GM19025 (cell line): ENCODE data around the gene HS3ST3A1.
"Not testable (repeated sequence)": the region's sequence is repeated elsewhere in the genome, so short reads cannot be mapped to it uniquely, and the experiment has no call there.

Experiments used
- ATAC-seq: cut with Tn5 transposase; IDR thresholded peaks from one replicate; pipeline ENCODE4 v1.9.1; 2021; ENCODE audit warnings: mild to moderate bottlenecking, low read depth, moderate library complexity; ENCODE audit not compliant: unreplicated experiment

The HS3ST3A1 gene

GRCh38 chr17:13576661-13577526 is 24.8 kb downstream of the HS3ST3A1 start:
- ATAC-seq: no peak

DNA sequence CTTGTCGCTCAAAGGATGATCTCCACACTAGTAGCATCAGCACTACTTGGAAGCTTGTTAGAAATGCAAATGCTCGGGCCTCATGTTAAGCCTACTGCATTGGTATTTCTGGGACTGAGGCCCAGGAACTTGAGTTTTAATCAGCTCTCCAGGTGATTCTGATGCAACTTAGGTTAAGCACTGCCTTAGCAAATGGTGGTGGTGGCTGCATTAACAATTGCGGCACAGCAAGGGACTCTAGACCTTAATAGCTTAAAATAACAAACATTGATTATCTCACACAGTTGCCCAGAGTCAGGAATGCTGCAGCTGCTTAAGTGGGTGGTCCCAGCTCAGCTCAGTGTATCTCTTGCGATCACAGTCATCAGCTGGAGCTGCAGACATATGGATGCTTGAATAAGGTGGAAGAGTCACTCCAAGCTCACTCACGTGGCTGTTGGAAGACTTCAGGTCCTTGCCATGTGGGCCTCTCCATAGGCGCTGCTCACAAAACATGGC is 25.8 kb downstream of the HS3ST3A1 start:
- ATAC-seq: no peak

- ATAC-seq: no peak
These were observed 26.3 kb downstream of the HS3ST3A1 start for GRCh38 chr17:13575466-13575865.

GRCh38 chr17:13572581-13572980 is 29.1 kb downstream of the HS3ST3A1 start:
- no peak for ATAC-seq

GRCh38 chr17:13569398-13570123 is 32.2 kb downstream of the HS3ST3A1 start:
- ATAC-seq: no peak

- no peak for ATAC-seq
These were observed 32.9 kb downstream of the HS3ST3A1 start for GRCh38 chr17:13568582-13569397.

- ATAC-seq: no peak
These were observed 37.9 kb downstream of the HS3ST3A1 start for GRCh38 chr17:13563866-13564265.

DNA sequence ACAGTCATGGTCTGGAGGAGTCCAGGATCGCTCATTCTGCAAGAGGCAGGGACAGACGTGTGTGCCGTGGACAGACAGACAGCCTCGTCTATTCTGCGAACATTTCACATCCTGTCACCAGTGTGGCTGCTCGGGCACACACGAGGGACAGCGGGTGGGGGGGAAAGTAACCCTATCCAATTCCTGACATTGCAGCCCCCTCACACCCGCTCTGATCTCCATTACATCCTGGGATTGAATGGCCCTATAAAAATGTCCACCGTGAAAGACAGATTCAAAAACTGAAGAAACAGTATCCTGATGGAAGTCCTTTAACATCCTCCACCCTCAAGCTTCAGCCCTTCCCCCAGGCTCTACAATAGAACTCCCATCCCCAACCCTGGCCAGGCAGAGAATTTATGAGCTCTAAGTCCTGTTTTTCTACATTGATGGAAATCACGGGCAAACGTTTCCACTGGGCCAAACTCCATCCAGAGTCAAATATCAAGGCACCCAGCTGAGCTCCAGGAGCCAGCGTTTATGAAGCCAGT is 39.4 kb downstream of the HS3ST3A1 start:
- no peak for ATAC-seq

- ATAC-seq: no peak
These were observed 40.0 kb downstream of the HS3ST3A1 start for GRCh38 chr17:13561606-13562270.

DNA sequence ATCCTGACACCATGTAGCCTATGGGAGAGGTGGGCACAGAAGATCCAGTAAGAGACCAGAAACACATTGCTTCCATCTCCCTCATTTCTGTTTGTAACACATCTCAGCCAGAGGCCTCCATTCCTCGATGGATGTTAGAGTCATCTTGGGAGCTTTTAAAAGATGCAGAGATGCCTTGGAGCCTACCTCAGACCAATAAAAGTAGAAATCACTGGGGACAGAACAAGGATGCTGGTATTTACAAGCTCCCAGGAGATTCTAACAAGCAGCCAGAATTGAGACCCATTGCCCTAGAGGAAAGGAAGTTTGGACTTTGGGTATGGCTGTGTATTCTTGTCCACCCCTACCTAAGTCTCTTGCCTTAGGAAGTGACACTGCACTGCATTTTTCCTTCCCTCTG is 40.8 kb downstream of the HS3ST3A1 start:
- no peak for ATAC-seq

- no peak for ATAC-seq
These were observed 43.1 kb downstream of the HS3ST3A1 start for GRCh38 chr17:13558588-13558987.

GRCh38 chr17:13557077-13557476 is 44.7 kb downstream of the HS3ST3A1 start:
- ATAC-seq: no peak

GRCh38 chr17:13554231-13554630 is 47.5 kb downstream of the HS3ST3A1 start:
- no peak for ATAC-seq

DNA sequence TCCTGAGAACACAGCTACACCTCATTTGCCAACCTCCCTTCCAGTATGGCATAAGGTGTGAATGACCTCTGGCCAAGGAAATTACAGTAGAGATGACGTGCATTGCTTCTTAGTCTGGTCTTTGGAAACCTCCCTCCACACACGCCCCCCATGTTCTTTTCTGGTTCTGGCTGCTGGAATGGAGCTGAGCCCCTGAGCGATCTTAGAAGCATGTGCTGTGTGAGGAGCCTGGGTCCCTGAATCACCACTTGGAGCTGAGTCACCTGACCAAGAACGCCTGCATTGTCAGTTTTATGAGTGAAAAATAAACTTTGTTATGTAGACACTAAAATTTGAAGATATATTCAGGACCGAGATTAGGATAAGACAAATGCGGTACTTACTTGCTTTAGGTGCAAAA is 51.4 kb downstream of the HS3ST3A1 start:
- ATAC-seq: no peak

DNA sequence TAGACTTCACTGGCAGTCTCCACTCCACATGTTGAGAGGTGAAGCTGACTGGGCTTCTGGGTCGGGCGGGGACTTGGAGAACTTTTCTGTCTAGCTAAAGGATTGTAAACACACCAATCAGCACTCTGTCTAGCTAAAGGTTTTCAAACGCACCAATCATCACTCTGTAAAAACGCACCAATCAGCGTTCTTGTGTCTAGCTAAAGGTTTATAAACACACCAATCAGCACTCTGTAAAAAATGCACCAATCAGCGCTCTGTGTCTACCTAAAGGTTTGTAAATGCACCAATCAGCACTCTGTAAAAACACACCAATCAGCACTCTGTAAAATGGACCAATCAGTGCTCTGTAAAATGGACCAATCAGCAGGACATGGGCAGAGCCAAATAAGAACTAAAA is 53.2 kb downstream of the HS3ST3A1 start:
- ATAC-seq: not testable (repeated sequence)

- ATAC-seq: no peak
These were observed 54.9 kb downstream of the HS3ST3A1 start for GRCh38 chr17:13546851-13547250.

DNA sequence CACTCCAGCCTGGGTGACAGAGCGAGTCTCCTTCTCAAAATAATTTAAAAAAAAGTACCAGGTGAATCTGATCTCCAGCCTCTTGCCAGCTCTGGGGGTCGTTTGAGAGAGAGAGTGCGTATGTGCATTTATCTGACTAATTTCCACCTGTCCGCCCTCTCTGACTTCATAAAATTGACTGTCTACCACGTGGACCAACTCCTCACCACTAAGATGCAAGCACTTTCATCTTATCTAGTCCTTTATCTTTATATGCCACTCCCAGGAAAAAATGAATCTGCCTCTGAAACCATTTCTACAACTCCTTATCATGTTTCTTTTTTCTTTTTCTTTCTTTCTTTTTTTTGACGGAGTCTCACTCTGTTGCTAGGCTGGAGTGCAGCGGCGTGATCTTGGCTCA is 55.8 kb downstream of the HS3ST3A1 start:
- ATAC-seq: no peak

DNA sequence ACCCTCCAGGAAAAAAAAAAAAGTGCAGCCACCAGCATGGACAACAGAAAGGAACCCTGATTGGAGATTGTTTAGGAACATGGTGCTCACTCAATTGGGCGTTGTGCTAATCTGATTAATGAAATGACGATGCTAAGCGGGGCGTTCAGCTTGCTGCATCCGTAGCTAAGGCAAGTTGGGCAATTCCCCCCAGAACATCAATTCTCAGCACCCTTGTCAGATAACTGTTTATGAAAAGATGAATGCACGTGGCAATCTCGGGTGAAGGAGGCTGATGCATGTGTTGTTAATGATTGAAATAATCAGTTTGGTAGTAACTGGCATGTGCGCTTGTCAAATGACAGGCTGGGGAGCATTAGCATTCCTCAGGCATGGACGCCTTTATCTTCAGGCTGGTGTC is 57.0 kb downstream of the HS3ST3A1 start:
- ATAC-seq: no peak

GRCh38 chr17:13544292-13544691 is 57.4 kb downstream of the HS3ST3A1 start:
- ATAC-seq: no peak

GRCh38 chr17:13542636-13543035 is 59.1 kb downstream of the HS3ST3A1 start:
- no peak for ATAC-seq
